K562 (cell line): ENCODE data around the gene ZNF277. TPM values are rescaled to one million over a fixed set of nuclear protein-coding genes. Genes with fewer than 3 reads are reported as not detected.

Experiments
- ATAC-seq: fragments of 200-7000 bp; cut with Tn5 transposase; 3 replicates; pipeline ENCODE4 v1.9.1; 2020; ENCODE audit warnings: moderate library complexity
- BruUV-seq: library from RNA; stranded (reverse); fragments of 400-500 nt; replicated peaks from 2 replicates; lab custom pipeline; 2021; lab: Mats Ljungman, UMichigan
- CTCF ChIA-PET: fragments of 300-600 bp; formaldehyde crosslinking; extraction: SDS; loops from one replicate; lab custom pipeline; 2021; ENCODE audit warnings: low intra/inter-chr PET ratio; lab: Yijun Ruan, JAX
- POLR2A ChIA-PET: fragments of 300-600, 350-650 bp; sonication (Branson Sonifier 250); formaldehyde crosslinking; extraction: SDS; loops from one replicate; lab custom pipeline; 2021; ENCODE audit warnings: antibody characterized with exemption, inconsistent platforms; lab: Yijun Ruan, JAX
- DNase-seq, 4 experiments: peaks; one replicate each; pipeline versions ENCODE4 v3.0.0 to v3.0.0-alpha.2; 2011 to 2018; ENCODE audit warnings: low spot score in 3 of 4, mixed read lengths in 3 of 4; ENCODE audit errors: extremely low read depth in 1 of 4
- FAIRE-seq: peaks from 2 replicates; lab custom pipeline; 2011; peaks lifted over from hg19 to GRCh38; lab: Jason Lieb, UNC
- H2AFZ ChIP-seq: 2 replicates; pipeline ENCODE4 v1.6.0; 2011; ENCODE audit warnings: low read depth, low read length, control low read depth, inconsistent platforms
- H3K27ac ChIP-seq: fragments of 200-600 bp; 3 replicates; pipeline ENCODE4 v1.8.0; 2011; ENCODE audit warnings: low read depth, mild to moderate bottlenecking, control low read depth, inconsistent platforms, low read length, moderate library complexity, mixed read lengths; ENCODE audit errors: extremely low read depth
- H3K27me3 ChIP-seq, 2 experiments: fragments of 300-600 bp in 1 of 2; 2 replicates in 1 of 2; 3 replicates in 1 of 2; pipeline versions ENCODE4 v1.6.0 to v1.8.0; 2011; ENCODE audit warnings: inconsistent platforms in 2 of 2, low read length in 2 of 2, mild to moderate bottlenecking in 1 of 2, mixed read lengths in 1 of 2, moderate library complexity in 1 of 2; ENCODE audit not compliant: control insufficient read depth in 2 of 2, insufficient read depth in 2 of 2
- H3K36me3 ChIP-seq: fragments of 300-600 bp; 3 replicates; pipeline ENCODE4 v1.8.0; 2011; ENCODE audit warnings: mild to moderate bottlenecking, low read length, inconsistent platforms; ENCODE audit not compliant: control insufficient read depth, insufficient read depth
- H3K4me1 ChIP-seq, 2 experiments: fragments of 200-600 bp in 1 of 2; replicated peaks in 1 of 2; 2 replicates in 1 of 2; 3 replicates in 1 of 2; pipeline versions ENCODE4 v1.5.1 to v1.8.0; 2011; ENCODE audit warnings: inconsistent platforms in 2 of 2, low read length in 2 of 2, mild to moderate bottlenecking in 1 of 2, mixed read lengths in 1 of 2, moderate library complexity in 1 of 2; ENCODE audit not compliant: control insufficient read depth in 2 of 2, insufficient read depth in 2 of 2
- H3K4me2 ChIP-seq: 2 replicates; pipeline ENCODE4 v1.6.1; 2011; ENCODE audit warnings: low read length, control low read depth, inconsistent platforms, mixed read lengths; ENCODE audit not compliant: insufficient read depth
- H3K4me3 ChIP-seq: fragments of 200-600 bp; sonication (generic), shearing (Covaris generic); 2 replicates; pipeline ENCODE4 v1.5.1; 2016; ENCODE audit warnings: control low read depth, inconsistent platforms
- H3K79me2 ChIP-seq: fragments of 200-600 bp; 3 replicates; pipeline ENCODE4 v1.8.0; 2011; ENCODE audit warnings: low read length, inconsistent platforms; ENCODE audit not compliant: control insufficient read depth, insufficient read depth
- H3K9ac ChIP-seq, 2 experiments: 2 replicates each; pipeline versions ENCODE4 v1.6.0 to v1.6.1; 2011; ENCODE audit warnings: low read depth in 2 of 2, low read length in 2 of 2, control low read depth in 1 of 2, inconsistent platforms in 1 of 2, mild to moderate bottlenecking in 1 of 2, mixed read lengths in 1 of 2; ENCODE audit not compliant: insufficient read depth in 1 of 2
- H3K9me1 ChIP-seq: one replicate; pipeline ENCODE4 v1.6.0; 2011; ENCODE audit warnings: inconsistent platforms, mild to moderate bottlenecking, low read length, moderate library complexity; ENCODE audit not compliant: control insufficient read depth, insufficient read depth
- H3K9me3 ChIP-seq: replicated peaks from 2 replicates; pipeline ENCODE4 v1.5.1; 2011; ENCODE audit warnings: low read depth, low read length, inconsistent platforms; ENCODE audit not compliant: control insufficient read depth, insufficient read depth
- H4K20me1 ChIP-seq: replicated peaks from 2 replicates; pipeline ENCODE4 v1.6.1; 2011; ENCODE audit warnings: low read length, inconsistent platforms, mixed read lengths; ENCODE audit not compliant: control insufficient read depth, insufficient read depth
- RBM25 ChIP-seq: fragments of 200-400 bp; formaldehyde crosslinking; IDR thresholded peaks from 2 replicates; pipeline ENCODE4 v1.6.1; 2018; ENCODE audit warnings: low read length, low read depth, moderate library complexity; ENCODE audit not compliant: severe bottlenecking
- SREBF2 ChIP-seq: sonication (generic); formaldehyde crosslinking; IDR thresholded peaks from 2 replicates; pipeline ENCODE4 v1.4.0; 2020; ENCODE audit warnings: mild to moderate bottlenecking, missing genetic modification reagents
- U2AF1 ChIP-seq: fragments of 200-400 bp; formaldehyde crosslinking; optimal IDR thresholded peaks from 2 replicates; pipeline ENCODE3; 2017; ENCODE audit warnings: mild to moderate bottlenecking, low read depth, low read length, moderate library complexity
- ZNF146 ChIP-seq: IDR thresholded peaks from one replicate; pipeline ENCODE4 v1.6.1; 2018; ENCODE audit warnings: missing compliant biosample characterization; ENCODE audit not compliant: unreplicated experiment
- WGBS: fragments of 100-300 bp; shearing (Covaris generic); methylation state at CpG from one replicate; pipeline ENCODE4 v1.1.6; 2016; ENCODE audit warnings: low coverage, mixed read lengths; ENCODE audit not compliant: insufficient coverage; ENCODE audit errors: missing lambda C conversion rate; 5-methylcytosine and 5-hydroxymethylcytosine counted together
- in situ Hi-C: fragments of 300-500 bp; cut with MboI; formaldehyde crosslinking; loops from 4 replicates; pipeline ENCODE4 v1.15.0; 2018; ENCODE audit warnings: inconsistent platforms, mixed read lengths
- intact Hi-C: fragments of 100-400 bp; cut with micrococcal nuclease; formaldehyde crosslinking; loops from 2 replicates; pipeline ENCODE4 v1.14.2; 2022
- polyA plus RNA-seq, 8 experiments: library from polyadenylated mRNA; depleted of rRNA in 4 of 8; stranded (reverse) in 5 of 8; unstranded in 3 of 8; fragments of >200 nt; fragmentation: Nextera tagmentation in 2 of 8; fragmentation: Illumina TruSeq in 1 of 8; extraction: Ambion mirVana in 2 of 8; extraction: Trizol in 1 of 8; gene quantifications; 2 replicates each; pipeline versions ENCODE4 v1.2.1 to v1.2.3, GENCODE V29; 2011 to 2014; ENCODE audit warnings: inconsistent platforms in 1 of 8, missing spikeins in 1 of 8
- total RNA-seq, 7 experiments: library from RNA; depleted of rRNA in 6 of 7; stranded (reverse); fragments of >200 nt in 6 of 7; fragmentation: Illumina TruSeq in 2 of 7; extraction: Trizol in 2 of 7; gene quantifications; 2 replicates each; pipeline versions ENCODE4 v1.2.1 to v1.2.3, GENCODE V29; 2011 to 2021; ENCODE audit warnings: low replicate concordance in 1 of 7
- TF ChIP-seq, protein P1 (sequence below), 2 experiments: fragments of 450-650 bp in 1 of 2; sonication (generic) in 1 of 2; formaldehyde crosslinking; conservative IDR thresholded peaks; 2 replicates each; pipeline versions ENCODE4 v1.4.0 to v1.8.1; 2020 to 2022; ENCODE audit warnings: mild to moderate bottlenecking in 1 of 2, missing genetic modification reagents in 1 of 2
- TF ChIP-seq, protein P2 (sequence below): fragments of 450-650 bp; IDR thresholded peaks from 2 replicates; pipeline ENCODE4 v1.6.1; 2016; ENCODE audit warnings: antibody characterized with exemption

ZNF277 gene
- total and polyA plus RNA-seq, 9 of the 15 experiments (the other 6 are each of a cell fraction or from before 2014, with no cell fraction given): 18.8 to 33.5 (median 27.7) TPM

DNA sequence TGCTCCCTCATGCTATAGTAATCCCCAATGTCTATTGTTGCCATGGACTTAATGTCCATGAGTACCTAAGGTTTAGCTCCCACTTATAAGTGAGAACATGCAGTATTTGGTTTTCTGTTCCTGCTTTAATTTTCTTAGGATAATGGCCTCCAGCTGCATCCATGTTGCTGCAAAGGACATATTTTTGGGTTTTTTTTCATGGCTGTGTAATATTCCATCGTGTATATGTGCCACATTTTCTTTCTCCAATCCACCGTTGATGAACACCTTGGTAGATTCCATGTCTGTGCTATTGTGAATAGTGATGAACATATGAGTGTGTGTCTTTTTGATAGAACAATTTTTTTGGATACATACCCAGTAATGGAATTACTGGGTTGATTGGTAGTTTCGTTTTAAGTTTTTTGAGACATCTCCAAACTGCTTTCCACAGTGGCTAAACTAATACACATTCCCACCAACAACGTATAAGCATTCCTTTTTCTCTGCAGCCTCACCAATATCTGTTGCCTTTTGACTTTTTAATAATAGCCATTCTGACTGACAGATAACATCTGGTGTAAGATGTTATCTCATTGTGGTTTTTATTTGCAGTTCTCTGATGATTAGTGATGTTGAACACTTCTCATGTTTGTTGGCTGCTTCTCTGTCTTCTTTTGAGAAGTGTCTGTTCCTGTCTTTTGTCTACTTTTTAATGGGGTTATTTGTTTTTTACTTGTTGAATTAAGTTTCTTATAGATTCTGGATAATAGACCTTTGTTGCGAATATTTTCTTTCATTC lies 175.0 kb downstream of the ZNF277 start:
- no peaks in the 10 kb centered on the region for H3K79me2 ChIP-seq
- no peak overlapping the region for H3K4me2 ChIP-seq
- H2AFZ ChIP-seq: no peak overlapping the region
- no peaks in the 10 kb centered on the region for H3K9me3 ChIP-seq
- H4K20me1 ChIP-seq: no peaks in the 10 kb centered on the region
- no peaks in the 10 kb centered on the region for H3K36me3 ChIP-seq
- H3K9me1 ChIP-seq: no peaks in the 10 kb centered on the region
- BruUV-seq: no TSS peak
- TF ChIP-seq RBM25: peak; percentile 4
- TF ChIP-seq U2AF1: no peak
- TF ChIP-seq SREBF2 (CRISPR knock-in tag): no peak
- TF ChIP-seq, protein P1, sequence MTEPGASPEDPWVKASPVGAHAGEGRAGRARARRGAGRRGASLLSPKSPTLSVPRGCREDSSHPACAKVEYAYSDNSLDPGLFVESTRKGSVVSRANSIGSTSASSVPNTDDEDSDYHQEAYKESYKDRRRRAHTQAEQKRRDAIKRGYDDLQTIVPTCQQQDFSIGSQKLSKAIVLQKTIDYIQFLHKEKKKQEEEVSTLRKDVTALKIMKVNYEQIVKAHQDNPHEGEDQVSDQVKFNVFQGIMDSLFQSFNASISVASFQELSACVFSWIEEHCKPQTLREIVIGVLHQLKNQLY (CRISPR knock-in tag; conservative IDR thresholded peaks at IDR 0.05): no peak
- TF ChIP-seq ZNF146 (CRISPR knock-in tag): peak; percentile 78
- TF ChIP-seq, protein P2, sequence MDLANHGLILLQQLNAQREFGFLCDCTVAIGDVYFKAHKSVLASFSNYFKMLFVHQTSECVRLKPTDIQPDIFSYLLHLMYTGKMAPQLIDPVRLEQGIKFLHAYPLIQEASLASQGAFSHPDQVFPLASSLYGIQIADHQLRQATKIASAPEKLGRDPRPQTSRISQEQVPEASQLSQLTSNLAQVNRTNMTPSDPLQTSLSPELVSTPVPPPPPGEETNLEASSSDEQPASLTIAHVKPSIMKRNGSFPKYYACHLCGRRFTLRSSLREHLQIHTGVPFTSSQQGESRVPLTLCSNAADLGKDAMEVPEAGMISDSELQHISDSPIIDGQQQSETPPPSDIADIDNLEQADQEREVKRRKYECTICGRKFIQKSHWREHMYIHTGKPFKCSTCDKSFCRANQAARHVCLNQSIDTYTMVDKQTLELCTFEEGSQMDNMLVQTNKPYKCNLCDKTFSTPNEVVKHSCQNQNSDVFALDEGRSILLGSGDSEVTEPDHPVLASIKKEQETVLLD: no peak
- intact Hi-C loops (no loop called here), in situ Hi-C loops (no loop called here)
- H3K4me1 ChIP-seq: no peaks in the 10 kb centered on the region
- ChIA-PET CTCF (no interaction called here), POLR2A (no interaction called here)
- no peak for ATAC-seq
- no peak overlapping the region for H3K4me3 ChIP-seq
- peaks cover 0 to 17% of the 10 kb centered on the region in 2 experiments; a peak in 4 of 5 replicates for H3K27me3 ChIP-seq
- 10% methylated on average over 5 of the region's 5 CpGs for WGBS
- H3K9ac ChIP-seq: no peak overlapping the region
- FAIRE-seq: no peak
- DNase-seq: no peak
- no peak overlapping the region for H3K27ac ChIP-seq
